ENCODE measurements around the gene PRKAG2.

GRCh38 chr7:151857866-151858450 is 19.0 kb downstream of the PRKAG2 start:
- no peak for TF ChIP-seq ZNF510 (CRISPR knock-in tag; IDR thresholded peaks at IDR 0.05; ENCODE audit: low read depth)
- TF ChIP-seq ZBTB43 (CRISPR knock-in tag; conservative IDR thresholded peaks at IDR 0.05): no peak
- no peak for TF ChIP-seq EP300 (IDR thresholded peaks at IDR 0.05; ENCODE audit: low read depth in 2 of 2, low read length in 2 of 2)
- no peak for TF ChIP-seq EP300 (CRISPR knock-in tag; IDR thresholded peaks at IDR 0.05; ENCODE audit: borderline replicate concordance)
- TF ChIP-seq POLR2AphosphoS5 (IDR thresholded peaks at IDR 0.05; ENCODE audit: low read depth, low read length): no peak
- no peak for TF ChIP-seq FOSL2 (CRISPR knock-in tag; IDR thresholded peaks at IDR 0.05)
- no peak for TF ChIP-seq MYC (CRISPR knock-in tag; IDR thresholded peaks at IDR 0.05; ENCODE audit: borderline replicate concordance)
- no peak for TF ChIP-seq CTCF (CRISPR knock-in tag; IDR thresholded peaks at IDR 0.05)
- TF ChIP-seq CEBPB (IDR thresholded peaks at IDR 0.05; ENCODE audit: borderline replicate concordance, low read depth, low read length): no peak
- no peak for TF ChIP-seq ZNF337 (CRISPR knock-in tag; IDR thresholded peaks at IDR 0.05; ENCODE audit: borderline replicate concordance, low read depth)
- TF ChIP-seq ZNF160 (CRISPR knock-in tag; IDR thresholded peaks at IDR 0.05): no peak
- TF ChIP-seq SNAPC4 (CRISPR knock-in tag; IDR thresholded peaks at IDR 0.05): no peak
- no peak for TF ChIP-seq ZNF274 (CRISPR knock-in tag; IDR thresholded peaks at IDR 0.05)
- TF ChIP-seq SP4 (CRISPR knock-in tag; IDR thresholded peaks at IDR 0.05): no peak
